Hepatocyte (in vitro differentiated cells): ENCODE data around the gene RYK.

Source experiments
- CTCF ChIP-seq: fragments of 200-600 bp; sonication (generic); IDR thresholded peaks from 2 replicates; pipeline ENCODE4 v1.5.1; 2016; ENCODE audit warnings: antibody characterized with exemption, mild to moderate bottlenecking; ENCODE audit not compliant: poor library complexity
- EZH2 ChIP-seq: fragments of 200-600 bp; sonication (generic); IDR thresholded peaks from 2 replicates; pipeline ENCODE4 v1.6.1; 2016; ENCODE audit warnings: antibody characterized with exemption, mild to moderate bottlenecking, borderline replicate concordance
- EZH2phosphoT487 ChIP-seq: fragments of 200-600 bp; sonication (generic); IDR thresholded peaks from one replicate; pipeline ENCODE4 v1.6.1; 2018; ENCODE audit warnings: antibody characterized with exemption, mild to moderate bottlenecking, low read depth, moderate library complexity; ENCODE audit not compliant: unreplicated experiment, severe bottlenecking

DNA sequence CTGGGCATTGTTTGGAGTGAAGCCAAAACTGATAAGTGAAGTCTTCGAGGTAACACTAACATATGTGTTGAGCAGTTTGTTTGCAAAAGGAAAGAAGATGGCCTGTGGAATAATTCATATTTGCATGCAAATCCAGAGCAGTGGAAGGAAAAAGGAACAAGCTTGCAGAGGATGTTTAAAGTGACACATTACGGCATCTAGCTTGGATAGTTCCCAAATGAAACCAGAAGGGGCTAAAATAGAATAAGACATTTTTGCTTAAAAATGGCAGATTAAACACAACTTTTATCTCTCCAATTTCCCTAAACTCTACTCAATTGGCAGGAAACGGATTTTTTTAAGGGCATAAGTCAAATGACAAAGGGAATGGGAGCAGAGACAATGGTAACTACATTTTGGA, 25.4 kb upstream of the RYK start:
- TF ChIP-seq CTCF: no peak
- TF ChIP-seq EZH2phosphoT487: no peak
- no peak for TF ChIP-seq EZH2
